PC-9 (cell line): ENCODE data around the gene TENM4. TPM values are rescaled to one million over a fixed set of nuclear protein-coding genes. Genes with fewer than 3 reads are reported as not detected.

Experiments used
- BruUV-seq: library from RNA; stranded (reverse); fragments of 400-500 nt; replicated peaks from 2 replicates; lab custom pipeline; 2021; lab: Mats Ljungman, UMichigan
- CTCF ChIA-PET: fragments of 300-600 bp; sonication (Branson Sonifier 250); formaldehyde crosslinking; loops from one replicate; lab custom pipeline; 2022; ENCODE audit warnings: antibody characterized with exemption; lab: Charles Lee
- POLR2A ChIA-PET: fragments of 300-600 bp; sonication (Branson Sonifier 250); formaldehyde crosslinking; loops from one replicate; lab custom pipeline; 2022; ENCODE audit warnings: antibody characterized with exemption; ENCODE audit not compliant: unreplicated experiment; lab: Charles Lee
- DNase-seq, 2 experiments: peaks; one replicate each; pipeline versions ENCODE4 v3.0.0 to v3.0.0-alpha.2; 2015 to 2022; ENCODE audit warnings: mixed read lengths in 1 of 2
- H2AFZ ChIP-seq: fragments of 200-600 bp; sonication (generic); 2 replicates; pipeline ENCODE4 v1.8.1; 2017; ENCODE audit warnings: antibody characterized with exemption
- H3F3A ChIP-seq: fragments of 200-600 bp; sonication (generic); 2 replicates; pipeline ENCODE4 v1.8.1; 2017; ENCODE audit warnings: antibody characterized with exemption, mild to moderate bottlenecking, low read depth; ENCODE audit not compliant: insufficient read depth
- H3K27ac ChIP-seq: fragments of 200-600 bp; sonication (generic); 2 replicates; pipeline ENCODE4 v1.6.1; 2016; ENCODE audit warnings: mixed run types
- H3K27me3 ChIP-seq: fragments of 200-600 bp; sonication (generic); 2 replicates; pipeline ENCODE4 v1.6.1; 2016; ENCODE audit warnings: low read depth, mixed run types; ENCODE audit not compliant: insufficient read depth
- H3K36me3 ChIP-seq: fragments of 200-600 bp; sonication (generic); 2 replicates; pipeline ENCODE4 v1.6.1; 2016; ENCODE audit warnings: low read depth, mixed run types
- H3K4me1 ChIP-seq: fragments of 200-600 bp; sonication (generic); replicated peaks from 2 replicates; pipeline ENCODE4 v1.6.1; 2016; ENCODE audit warnings: mixed run types; ENCODE audit not compliant: insufficient read depth
- H3K4me2 ChIP-seq: fragments of 200-600 bp; sonication (generic); 2 replicates; pipeline ENCODE4 v1.6.1; 2017; ENCODE audit warnings: mixed run types
- H3K4me3 ChIP-seq: fragments of 200-600 bp; sonication (generic); 2 replicates; pipeline ENCODE4 v1.6.1; 2016; ENCODE audit warnings: mixed run types
- H3K79me2 ChIP-seq: fragments of 200-600 bp; sonication (generic); 2 replicates; pipeline ENCODE4 v1.6.1; 2017; ENCODE audit warnings: low read depth, mixed run types
- H3K9me2 ChIP-seq: fragments of 200-600 bp; sonication (generic); 2 replicates; pipeline ENCODE4 v1.8.1; 2017; ENCODE audit warnings: mild to moderate bottlenecking; ENCODE audit not compliant: insufficient read depth
- H3K9me3 ChIP-seq: fragments of 200-600 bp; sonication (generic); 2 replicates; pipeline ENCODE4 v1.8.1; 2016; ENCODE audit warnings: low read depth; ENCODE audit not compliant: insufficient read depth
- H4K20me1 ChIP-seq: fragments of 200-600 bp; sonication (generic); 2 replicates; pipeline ENCODE4 v1.8.1; 2017; ENCODE audit not compliant: insufficient read depth
- EZH2 ChIP-seq: fragments of 200-600 bp; sonication (generic); IDR thresholded peaks from 2 replicates; pipeline ENCODE4 v1.8.0; 2017; ENCODE audit warnings: antibody characterized with exemption, low read depth
- intact Hi-C: fragments of 100-400 bp; cut with micrococcal nuclease; formaldehyde crosslinking; loops from one replicate; pipeline ENCODE4 v1.10.0; 2022; ENCODE audit not compliant: unreplicated experiment
- total RNA-seq: library from RNA; stranded (reverse); gene quantifications from 2 replicates; pipeline ENCODE4 v1.2.3, GENCODE V29; 2021
- TF ChIP-seq, protein P1 (sequence below): fragments of 200-600 bp; sonication (generic); conservative IDR thresholded peaks from 2 replicates; pipeline ENCODE4 v1.6.1; 2017; ENCODE audit warnings: mixed run types, antibody characterized with exemption, mild to moderate bottlenecking, moderate library complexity

Gene TENM4
- total RNA-seq, 1 experiment from 2014 or later, result not detected

GRCh38 chr11:78905756-78906155, 535.1 kb downstream of the TENM4 start:
- POLR2A ChIA-PET, result no interaction called here
- H3K9me2 ChIP-seq, result no peaks in the 10 kb centered on the region
- TF ChIP-seq, protein P1, sequence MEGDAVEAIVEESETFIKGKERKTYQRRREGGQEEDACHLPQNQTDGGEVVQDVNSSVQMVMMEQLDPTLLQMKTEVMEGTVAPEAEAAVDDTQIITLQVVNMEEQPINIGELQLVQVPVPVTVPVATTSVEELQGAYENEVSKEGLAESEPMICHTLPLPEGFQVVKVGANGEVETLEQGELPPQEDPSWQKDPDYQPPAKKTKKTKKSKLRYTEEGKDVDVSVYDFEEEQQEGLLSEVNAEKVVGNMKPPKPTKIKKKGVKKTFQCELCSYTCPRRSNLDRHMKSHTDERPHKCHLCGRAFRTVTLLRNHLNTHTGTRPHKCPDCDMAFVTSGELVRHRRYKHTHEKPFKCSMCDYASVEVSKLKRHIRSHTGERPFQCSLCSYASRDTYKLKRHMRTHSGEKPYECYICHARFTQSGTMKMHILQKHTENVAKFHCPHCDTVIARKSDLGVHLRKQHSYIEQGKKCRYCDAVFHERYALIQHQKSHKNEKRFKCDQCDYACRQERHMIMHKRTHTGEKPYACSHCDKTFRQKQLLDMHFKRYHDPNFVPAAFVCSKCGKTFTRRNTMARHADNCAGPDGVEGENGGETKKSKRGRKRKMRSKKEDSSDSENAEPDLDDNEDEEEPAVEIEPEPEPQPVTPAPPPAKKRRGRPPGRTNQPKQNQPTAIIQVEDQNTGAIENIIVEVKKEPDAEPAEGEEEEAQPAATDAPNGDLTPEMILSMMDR, result no peak
- no peak for TF ChIP-seq EZH2
- no TSS peak for BruUV-seq
- no peak overlapping the region for H2AFZ ChIP-seq
- H3K36me3 ChIP-seq, result no peaks in the 10 kb centered on the region
- H3K4me3 ChIP-seq, result no peak overlapping the region
- no peak overlapping the region for H3K4me2 ChIP-seq
- H3K79me2 ChIP-seq, result no peaks in the 10 kb centered on the region
- H3K27me3 ChIP-seq, result peaks cover 86% of the 10 kb centered on the region
- H3K9me3 ChIP-seq, result no peaks in the 10 kb centered on the region
- CTCF ChIA-PET, result no interaction called here
- no peak overlapping the region for H3K27ac ChIP-seq
- DNase-seq, result no peak
- H3F3A ChIP-seq, result no peaks in the 10 kb centered on the region
- 0 out of 2 replicates have a peak, but pooled peaks cover 7% of the 10 kb centered on the region for H3K4me1 ChIP-seq
- intact Hi-C loops, result no loop called here
- no peaks in the 10 kb centered on the region for H4K20me1 ChIP-seq

GRCh38 chr11:78902771-78903507, 537.9 kb downstream of the TENM4 start:
- no peak overlapping the region for H3K27ac ChIP-seq
- no peak overlapping the region for H3K4me2 ChIP-seq
- POLR2A ChIA-PET, result no interaction called here
- TF ChIP-seq, protein P1, result no peak
- no peak for TF ChIP-seq EZH2
- no peak overlapping the region for H3K4me3 ChIP-seq
- H3K79me2 ChIP-seq, result no peaks in the 10 kb centered on the region
- no TSS peak for BruUV-seq
- no peaks in the 10 kb centered on the region for H3K9me2 ChIP-seq
- no peak for DNase-seq
- no peaks in the 10 kb centered on the region for H3F3A ChIP-seq
- H3K9me3 ChIP-seq, result no peaks in the 10 kb centered on the region
- no peaks in the 10 kb centered on the region for H4K20me1 ChIP-seq
- no peaks in the 10 kb centered on the region for H3K36me3 ChIP-seq
- peaks cover 81% of the 10 kb centered on the region for H3K27me3 ChIP-seq
- H3K4me1 ChIP-seq, result 0 out of 2 replicates have a peak, but pooled peaks cover 6% of the 10 kb centered on the region
- no peak overlapping the region for H2AFZ ChIP-seq
- intact Hi-C loops, result no loop called here
- CTCF ChIA-PET, result no interaction called here

DNA sequence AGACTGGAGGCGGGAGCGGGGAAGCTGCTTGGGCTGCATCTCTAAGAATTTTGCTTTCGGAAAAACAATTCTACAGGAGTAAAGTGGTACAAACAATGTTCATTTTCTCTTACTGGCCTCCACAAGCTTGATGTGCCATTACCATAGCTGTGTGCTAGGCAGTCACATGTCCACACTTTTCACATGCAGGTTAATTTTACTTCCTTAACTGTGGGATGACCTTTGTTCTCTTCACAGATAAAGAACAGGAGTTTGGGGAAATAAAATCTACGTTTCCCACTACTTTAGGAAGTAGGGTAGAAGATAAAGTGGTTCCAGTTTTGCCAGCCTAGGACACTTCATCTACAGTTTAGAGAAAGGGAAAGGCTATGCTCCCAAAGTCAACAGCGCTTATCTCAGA, 539.0 kb downstream of the TENM4 start:
- no peak for DNase-seq
- Histone ChIP-seq H3K27me3 (peaks cover 81% of the 10 kb centered on the region), H3K4me3 (no peak overlapping the region), H3K9me3 (no peaks in the 10 kb centered on the region), H3K79me2 (no peaks in the 10 kb centered on the region), H3K4me1 (no peaks in the 10 kb centered on the region), H3K27ac (no peak overlapping the region), H2AFZ (no peak overlapping the region), H3K36me3 (no peaks in the 10 kb centered on the region), H3F3A (no peaks in the 10 kb centered on the region), H4K20me1 (no peaks in the 10 kb centered on the region), H3K4me2 (no peak overlapping the region), H3K9me2 (no peaks in the 10 kb centered on the region)
- ChIA-PET POLR2A (no interaction called here), CTCF (no interaction called here)
- TF ChIP-seq, protein P1, result no peak
- no peak for TF ChIP-seq EZH2
- no TSS peak for BruUV-seq
- intact Hi-C loops, result no loop called here
